H9 (cell line): Measurements from ENCODE around the gene SLC2A5. TPM values are rescaled to one million over a fixed set of nuclear protein-coding genes. Genes with fewer than 3 reads are reported as not detected.

Experiments
- DNase-seq: peaks from one replicate; pipeline ENCODE4 v3.0.0-alpha.2; 2017
- H2AFZ ChIP-seq: one replicate; pipeline ENCODE4 v1.6.1; 2013; ENCODE audit warnings: mild to moderate bottlenecking, low read length, control low read depth, moderate library complexity
- H2AK5ac ChIP-seq: 2 replicates; pipeline ENCODE4 v1.6.1; 2013; ENCODE audit warnings: low read length, control low read depth, mixed read lengths; ENCODE audit not compliant: insufficient read length
- H2BK120ac ChIP-seq: one replicate; pipeline ENCODE4 v1.6.1; 2013; ENCODE audit warnings: low read depth, mild to moderate bottlenecking, low read length, control low read depth, inconsistent platforms; ENCODE audit not compliant: poor library complexity, severe bottlenecking
- H2BK12ac ChIP-seq: 2 replicates; pipeline ENCODE4 v1.6.1; 2013; ENCODE audit warnings: low read length, control low read depth, mixed read lengths, low read depth; ENCODE audit not compliant: insufficient read length
- H2BK15ac ChIP-seq: 2 replicates; pipeline ENCODE4 v1.6.1; 2013; ENCODE audit warnings: low read depth, low read length, control low read depth
- H2BK20ac ChIP-seq: one replicate; pipeline ENCODE4 v1.6.1; 2013; ENCODE audit warnings: low read depth, mild to moderate bottlenecking, low read length, control low read depth, inconsistent platforms; ENCODE audit not compliant: poor library complexity, severe bottlenecking
- H2BK5ac ChIP-seq: 2 replicates; pipeline ENCODE4 v1.6.1; 2013; ENCODE audit warnings: low read length, control low read depth, mixed read lengths; ENCODE audit not compliant: insufficient read length
- H3K14ac ChIP-seq: 2 replicates; pipeline ENCODE4 v1.6.1; 2013; ENCODE audit warnings: low read length, control low read depth; ENCODE audit not compliant: insufficient read depth
- H3K18ac ChIP-seq: 2 replicates; pipeline ENCODE4 v1.6.1; 2013; ENCODE audit warnings: low read depth, mild to moderate bottlenecking, mixed read lengths, low read length, control low read depth; ENCODE audit not compliant: insufficient read length
- H3K23ac ChIP-seq: 2 replicates; pipeline ENCODE4 v1.6.1; 2013; ENCODE audit warnings: low read length, control low read depth, mixed read lengths, low read depth; ENCODE audit not compliant: insufficient read length
- H3K23me2 ChIP-seq: 2 replicates; pipeline ENCODE4 v1.6.1; 2013; ENCODE audit warnings: low read depth, mild to moderate bottlenecking, mixed read lengths, low read length, control low read depth; ENCODE audit not compliant: insufficient read length, poor library complexity, severe bottlenecking
- H3K27ac ChIP-seq: 2 replicates; pipeline ENCODE4 v1.5.1; 2013; ENCODE audit warnings: low read length, control low read depth, mixed read lengths, low read depth; ENCODE audit not compliant: insufficient read length
- H3K27me3 ChIP-seq: 2 replicates; pipeline ENCODE4 v1.6.1; 2013; ENCODE audit warnings: low read length, control low read depth, inconsistent platforms; ENCODE audit not compliant: insufficient read depth
- H3K4ac ChIP-seq: 2 replicates; pipeline ENCODE4 v1.6.1; 2013; ENCODE audit warnings: low read depth, mild to moderate bottlenecking, control low read depth, inconsistent platforms, low read length, moderate library complexity
- H3K4me1 ChIP-seq: 2 replicates; pipeline ENCODE4 v1.6.1; 2013; ENCODE audit warnings: low read length, control low read depth, inconsistent platforms; ENCODE audit not compliant: insufficient read depth
- H3K4me2 ChIP-seq: 2 replicates; pipeline ENCODE4 v1.6.1; 2013; ENCODE audit warnings: low read length, control low read depth, mixed read lengths; ENCODE audit not compliant: insufficient read length, insufficient read depth
- H3K56ac ChIP-seq: 2 replicates; pipeline ENCODE4 v1.6.1; 2013; ENCODE audit warnings: low read depth, mild to moderate bottlenecking, mixed read lengths, low read length, control low read depth; ENCODE audit not compliant: insufficient read length
- H3K79me1 ChIP-seq: 2 replicates; pipeline ENCODE4 v1.6.1; 2013; ENCODE audit warnings: low read depth, mild to moderate bottlenecking, moderate library complexity, low read length, control low read depth, inconsistent platforms; ENCODE audit not compliant: insufficient read depth, poor library complexity, severe bottlenecking
- H3K79me2 ChIP-seq: 2 replicates; pipeline ENCODE4 v1.6.1; 2013; ENCODE audit warnings: low read length, control low read depth, inconsistent platforms; ENCODE audit not compliant: insufficient read depth
- H3K9ac ChIP-seq: 2 replicates; pipeline ENCODE4 v1.6.1; 2013; ENCODE audit warnings: low read length, control low read depth, mixed read lengths; ENCODE audit not compliant: insufficient read length; ENCODE audit errors: extremely low read depth
- H3K9me3 ChIP-seq: one replicate; pipeline ENCODE4 v1.6.1; 2013; ENCODE audit warnings: low read depth, low read length, inconsistent platforms; ENCODE audit not compliant: control insufficient read depth
- H3T11ph ChIP-seq: one replicate; pipeline ENCODE4 v1.6.1; 2013; ENCODE audit warnings: mild to moderate bottlenecking, low read length, control low read depth, inconsistent platforms
- H4K20me1 ChIP-seq: one replicate; pipeline ENCODE4 v1.6.1; 2013; ENCODE audit not compliant: control insufficient read depth, insufficient read length, insufficient read depth
- H4K5ac ChIP-seq: 2 replicates; pipeline ENCODE4 v1.6.1; 2013; ENCODE audit warnings: low read depth, mild to moderate bottlenecking, mixed read lengths, low read length, control low read depth; ENCODE audit not compliant: insufficient read length
- H4K8ac ChIP-seq: replicated peaks from 2 replicates; pipeline ENCODE4 v1.6.1; 2013; ENCODE audit warnings: low read length, control low read depth, mixed read lengths, low read depth; ENCODE audit not compliant: insufficient read length
- H4K91ac ChIP-seq: 2 replicates; pipeline ENCODE4 v1.6.1; 2013; ENCODE audit warnings: low read depth, mild to moderate bottlenecking, moderate library complexity, mixed read lengths, low read length, control low read depth; ENCODE audit not compliant: insufficient read length
- H3K27ac Mint-ChIP-seq, 3 experiments: 2 replicates in 2 of 3; 3 replicates in 1 of 3; pipeline ENCODE4 v1.8.0; 2020 to 2021; ENCODE audit warnings: mixed read lengths in 3 of 3, mild to moderate bottlenecking in 1 of 3, moderate library complexity in 1 of 3
- H3K27me3 Mint-ChIP-seq: 2 replicates; pipeline ENCODE4 v1.8.0; 2021; ENCODE audit warnings: low read depth, mild to moderate bottlenecking, moderate library complexity, mixed read lengths
- H3K36me3 Mint-ChIP-seq, 3 experiments: 2 replicates in 2 of 3; 3 replicates in 1 of 3; pipeline ENCODE4 v1.8.0; 2020 to 2021; ENCODE audit warnings: low read depth in 3 of 3, mixed read lengths in 3 of 3; ENCODE audit not compliant: insufficient read depth in 1 of 3
- H3K4me1 Mint-ChIP-seq, 2 experiments: 2 replicates each; pipeline ENCODE4 v1.8.0; 2020; ENCODE audit warnings: mixed read lengths in 2 of 2
- H3K4me3 Mint-ChIP-seq, 2 experiments: 2 replicates in 1 of 2; 3 replicates in 1 of 2; pipeline ENCODE4 v1.8.0; 2020 to 2021; ENCODE audit warnings: mild to moderate bottlenecking in 2 of 2, mixed read lengths in 2 of 2, moderate library complexity in 1 of 2
- H3K9me3 Mint-ChIP-seq, 2 experiments: 2 replicates in 1 of 2; 3 replicates in 1 of 2; pipeline ENCODE4 v1.8.0; 2020; ENCODE audit warnings: mild to moderate bottlenecking in 2 of 2, mixed read lengths in 2 of 2, moderate library complexity in 1 of 2
- WGBS: extraction: QIAGEN DNeasy Blood & Tissue Kit; methylation state at CpG from one replicate; pipeline ENCODE4 v1.1.7; 2013; ENCODE audit warnings: missing lambda C conversion rate, low lambda C conversion rate, mixed read lengths; ENCODE audit not compliant: insufficient read length; ENCODE audit errors: extremely low coverage; 5-methylcytosine and 5-hydroxymethylcytosine counted together
- total RNA-seq: library from RNA; stranded (reverse); gene quantifications from 2 replicates; pipeline ENCODE4 v1.2.1, GENCODE V29; 2021
- TF ChIP-seq, protein P1 (sequence below): fragments of 200-600 bp; sonication (generic); conservative IDR thresholded peaks from 3 replicates; pipeline ENCODE4 v1.8.0; 2021; ENCODE audit warnings: antibody characterized with exemption, mild to moderate bottlenecking

Gene SLC2A5
- total RNA-seq, 1 experiment from 2014 or later, result not detected

DNA sequence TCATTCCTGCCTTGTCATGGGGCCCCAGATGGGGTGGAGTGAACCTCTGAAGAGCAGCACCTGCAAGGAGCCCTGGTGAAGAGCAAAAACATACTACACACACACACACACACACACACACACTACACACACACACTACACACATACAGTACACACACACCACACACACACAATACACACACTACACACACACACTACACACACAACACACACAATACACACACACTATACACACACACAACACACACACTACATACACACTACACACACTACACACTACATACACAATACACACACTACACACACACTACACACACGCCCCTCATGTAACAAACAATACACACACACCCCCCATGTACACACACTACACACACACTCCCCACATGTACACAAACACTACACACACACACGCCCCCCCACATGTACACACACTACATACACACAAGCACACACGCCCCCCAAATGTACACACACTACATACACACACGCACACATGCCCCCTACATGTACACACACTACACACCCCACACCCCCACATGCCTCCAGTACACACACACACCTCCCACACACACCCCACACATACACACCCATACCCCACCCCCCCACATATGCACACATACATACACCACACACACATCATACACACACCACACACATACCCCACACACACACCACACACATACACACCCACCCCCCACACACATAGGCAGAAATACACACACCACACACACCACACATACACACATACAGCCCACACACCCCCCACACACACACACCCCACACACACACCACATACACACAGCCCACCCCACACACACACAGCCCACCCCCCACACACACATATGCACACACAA is 9.3 kb downstream of the SLC2A5 start:
- Histone ChIP-seq H4K8ac (no peak overlapping the region), H3K23ac (no peak overlapping the region), H3K56ac (no peak overlapping the region), H2BK20ac (no peak overlapping the region), H3K27ac (no peak overlapping the region), H3K23me2 (no peaks in the 10 kb centered on the region), H2BK12ac (no peak overlapping the region), H4K5ac (no peak overlapping the region), H2BK120ac (no peak overlapping the region), H2AFZ (no peak overlapping the region), H3K4ac (no peak overlapping the region), H2AK5ac (no peak overlapping the region), H3K18ac (peak overlapping the region; percentile 3), H3K9me3 (no peaks in the 10 kb centered on the region), H3K27me3 (no peaks in the 10 kb centered on the region; the same call in 1 of the 2 replicates), H3K9ac (no peak overlapping the region), H3K79me1 (no peaks in the 10 kb centered on the region), H3K4me1 (no peaks in the 10 kb centered on the region), H3K14ac (no peak overlapping the region), H3T11ph (no peak overlapping the region), H2BK5ac (no peak overlapping the region), H3K79me2 (no peaks in the 10 kb centered on the region), H2BK15ac (no peak overlapping the region), H4K20me1 (no peaks in the 10 kb centered on the region), H3K4me2 (no peak overlapping the region), H4K91ac (no peak overlapping the region)
- Mint-ChIP-seq H3K36me3 (no peaks in the 10 kb centered on the region), H3K4me3 (no peak overlapping the region), H3K27me3 (no peaks in the 10 kb centered on the region), H3K4me1 (peaks cover 12 to 18% of the 10 kb centered on the region in 2 experiments), H3K27ac (no peak overlapping the region; a peak in 1 of 7 replicates), H3K9me3 (no peaks in the 10 kb centered on the region; a peak in 1 of 5 replicates)
- DNase-seq, result no peak
- TF ChIP-seq, protein P1, sequence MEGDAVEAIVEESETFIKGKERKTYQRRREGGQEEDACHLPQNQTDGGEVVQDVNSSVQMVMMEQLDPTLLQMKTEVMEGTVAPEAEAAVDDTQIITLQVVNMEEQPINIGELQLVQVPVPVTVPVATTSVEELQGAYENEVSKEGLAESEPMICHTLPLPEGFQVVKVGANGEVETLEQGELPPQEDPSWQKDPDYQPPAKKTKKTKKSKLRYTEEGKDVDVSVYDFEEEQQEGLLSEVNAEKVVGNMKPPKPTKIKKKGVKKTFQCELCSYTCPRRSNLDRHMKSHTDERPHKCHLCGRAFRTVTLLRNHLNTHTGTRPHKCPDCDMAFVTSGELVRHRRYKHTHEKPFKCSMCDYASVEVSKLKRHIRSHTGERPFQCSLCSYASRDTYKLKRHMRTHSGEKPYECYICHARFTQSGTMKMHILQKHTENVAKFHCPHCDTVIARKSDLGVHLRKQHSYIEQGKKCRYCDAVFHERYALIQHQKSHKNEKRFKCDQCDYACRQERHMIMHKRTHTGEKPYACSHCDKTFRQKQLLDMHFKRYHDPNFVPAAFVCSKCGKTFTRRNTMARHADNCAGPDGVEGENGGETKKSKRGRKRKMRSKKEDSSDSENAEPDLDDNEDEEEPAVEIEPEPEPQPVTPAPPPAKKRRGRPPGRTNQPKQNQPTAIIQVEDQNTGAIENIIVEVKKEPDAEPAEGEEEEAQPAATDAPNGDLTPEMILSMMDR, result no peak
- WGBS, result 100% methylated on average over 1 of the region's 4 CpGs
